Liver (tissue), 3 donors: Measurements from ENCODE around the gene PIK3R3.

ENCODE experiments used
- CTCF ChIP-seq: fragments of 150-350 bp; IDR thresholded peaks from 2 replicates; pipeline ENCODE4 v1.5.1; 2017; ENCODE audit warnings: improper control_type of control experiment, low read depth, low read length; ENCODE audit not compliant: missing input control
- EGR1 ChIP-seq, 2 donors: IDR thresholded peaks; 2 replicates each; pipeline ENCODE4 v1.6.1; 2016 to 2018; ENCODE audit warnings: antibody characterized with exemption in 2 of 2, low read depth in 2 of 2
- FOXA1 ChIP-seq: IDR thresholded peaks from 2 replicates; pipeline ENCODE4 v1.6.1; 2016; ENCODE audit warnings: antibody characterized with exemption
- GABPA ChIP-seq, 2 donors: IDR thresholded peaks in 1 of 2; conservative IDR thresholded peaks in 1 of 2; 2 replicates each; pipeline ENCODE4 v1.6.1; 2016; ENCODE audit warnings: antibody characterized with exemption in 2 of 2, mild to moderate bottlenecking in 1 of 2, moderate library complexity in 1 of 2
- JUND ChIP-seq, 2 donors: IDR thresholded peaks; 2 replicates each; pipeline ENCODE4 v1.6.1; 2016; ENCODE audit warnings: antibody characterized with exemption in 2 of 2
- MAX ChIP-seq: IDR thresholded peaks from 2 replicates; pipeline ENCODE4 v1.6.1; 2016; ENCODE audit warnings: antibody characterized with exemption
- RAD21 ChIP-seq, 2 donors: IDR thresholded peaks; 2 replicates each; pipeline ENCODE4 v1.6.1; 2016; ENCODE audit warnings: antibody characterized with exemption in 2 of 2, mild to moderate bottlenecking in 2 of 2
- REST ChIP-seq: IDR thresholded peaks from 2 replicates; pipeline ENCODE4 v1.6.1; 2016; ENCODE audit warnings: antibody characterized with exemption, mild to moderate bottlenecking
- RXRA ChIP-seq, 2 donors: IDR thresholded peaks; 2 replicates each; pipeline ENCODE4 v1.6.1; 2017 to 2018; ENCODE audit warnings: antibody characterized with exemption in 2 of 2, mild to moderate bottlenecking in 1 of 2
- SP1 ChIP-seq: IDR thresholded peaks from 2 replicates; pipeline ENCODE4 v1.6.1; 2018; ENCODE audit warnings: antibody characterized with exemption, mild to moderate bottlenecking
- TAF1 ChIP-seq: conservative IDR thresholded peaks from 2 replicates; pipeline ENCODE4 v1.6.1; 2016; ENCODE audit warnings: antibody characterized with exemption, mild to moderate bottlenecking
- YY1 ChIP-seq: IDR thresholded peaks from 2 replicates; pipeline ENCODE4 v1.6.1; 2016; ENCODE audit warnings: antibody characterized with exemption, mild to moderate bottlenecking
- ZBTB33 ChIP-seq: IDR thresholded peaks from 2 replicates; pipeline ENCODE4 v1.6.1; 2016; ENCODE audit warnings: antibody characterized with exemption
- donor health status: healthy.
- donor health status: healthy.

- TF ChIP-seq CTCF (no peak), ZBTB33 (no peak), TAF1 (no peak), MAX (no peak), EGR1 (IDR thresholded peaks at IDR 0.05; ENCODE audit: low read depth in 2 of 2) (no peak), RAD21 (IDR thresholded peaks at IDR 0.05) (no peak), YY1 (no peak), RXRA (IDR thresholded peaks at IDR 0.05) (no peak), GABPA (IDR thresholded peaks at IDR 0.05 in 1 of 2, conservative IDR thresholded peaks at IDR 0.05 in 1 of 2) (no peak), FOXA1 (no peak), JUND (IDR thresholded peaks at IDR 0.05) (no peak), REST (no peak), SP1 (peak; percentile 51)
These were observed 69.6 kb downstream of the PIK3R3 start for GRCh38 chr1:46062651-46063319.
